ENCODE measurements around the gene KIF26A.

- TF ChIP-seq, protein P1, sequence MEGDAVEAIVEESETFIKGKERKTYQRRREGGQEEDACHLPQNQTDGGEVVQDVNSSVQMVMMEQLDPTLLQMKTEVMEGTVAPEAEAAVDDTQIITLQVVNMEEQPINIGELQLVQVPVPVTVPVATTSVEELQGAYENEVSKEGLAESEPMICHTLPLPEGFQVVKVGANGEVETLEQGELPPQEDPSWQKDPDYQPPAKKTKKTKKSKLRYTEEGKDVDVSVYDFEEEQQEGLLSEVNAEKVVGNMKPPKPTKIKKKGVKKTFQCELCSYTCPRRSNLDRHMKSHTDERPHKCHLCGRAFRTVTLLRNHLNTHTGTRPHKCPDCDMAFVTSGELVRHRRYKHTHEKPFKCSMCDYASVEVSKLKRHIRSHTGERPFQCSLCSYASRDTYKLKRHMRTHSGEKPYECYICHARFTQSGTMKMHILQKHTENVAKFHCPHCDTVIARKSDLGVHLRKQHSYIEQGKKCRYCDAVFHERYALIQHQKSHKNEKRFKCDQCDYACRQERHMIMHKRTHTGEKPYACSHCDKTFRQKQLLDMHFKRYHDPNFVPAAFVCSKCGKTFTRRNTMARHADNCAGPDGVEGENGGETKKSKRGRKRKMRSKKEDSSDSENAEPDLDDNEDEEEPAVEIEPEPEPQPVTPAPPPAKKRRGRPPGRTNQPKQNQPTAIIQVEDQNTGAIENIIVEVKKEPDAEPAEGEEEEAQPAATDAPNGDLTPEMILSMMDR (IDR thresholded peaks at IDR 0.05), result no peak
- no peak for TF ChIP-seq POLR2A (IDR thresholded peaks at IDR 0.05)
These were observed 13.3 kb downstream of the KIF26A start for GRCh38 chr14:104151566-104152245.
